GM13976 (cell line): Measurements from ENCODE around the gene SV2C.

Experiments used
- DNase-seq: peaks from one replicate; pipeline ENCODE4 v3.0.0; 2012; ENCODE audit warnings: low spot score
- in situ Hi-C: fragments of 300-500 bp; cut with MboI; formaldehyde crosslinking; loops from one replicate; pipeline ENCODE4 v1.12.0; 2022; ENCODE audit warnings: low sequenced_read_pairs, mixed read lengths, inconsistent platforms; ENCODE audit not compliant: unreplicated experiment
- TF ChIP-seq, protein P1 (sequence below): IDR thresholded peaks from 2 replicates; pipeline ENCODE4 v1.5.1; 2012; ENCODE audit warnings: borderline replicate concordance, mild to moderate bottlenecking; ENCODE audit not compliant: insufficient read depth; ENCODE audit errors: extremely low read depth, missing control alignments, control extremely low read depth

SV2C gene

DNA sequence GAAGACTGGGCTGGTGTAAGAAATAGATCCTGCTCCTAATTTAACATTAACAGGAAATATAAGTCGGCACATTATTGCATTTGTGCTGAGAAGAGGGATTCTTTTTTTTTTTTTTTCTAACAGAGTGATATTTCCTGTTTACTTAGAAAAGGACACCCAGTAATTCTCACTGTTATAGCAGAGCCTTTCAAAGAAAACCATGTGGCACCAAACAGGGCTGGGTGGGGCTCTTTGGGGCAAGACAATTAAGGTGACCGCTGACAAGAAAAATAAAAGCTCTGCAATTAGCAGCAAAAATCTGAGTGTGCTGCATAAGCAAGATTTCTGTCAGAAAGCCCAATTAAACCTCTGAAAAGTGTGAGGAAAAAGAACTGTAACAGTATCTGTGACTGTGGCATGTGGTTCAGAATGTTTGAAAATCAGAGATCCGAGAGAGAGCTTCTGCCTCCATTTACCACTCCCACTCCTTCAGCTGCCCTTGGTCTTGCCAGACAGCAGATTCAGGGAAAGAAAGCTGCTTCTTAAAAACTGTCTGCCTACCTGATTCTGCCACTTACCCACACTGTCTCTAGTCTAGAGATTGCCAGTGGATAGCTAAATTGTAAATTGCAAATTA lies 242.8 kb downstream of the SV2C start:
- TF ChIP-seq, protein P1, sequence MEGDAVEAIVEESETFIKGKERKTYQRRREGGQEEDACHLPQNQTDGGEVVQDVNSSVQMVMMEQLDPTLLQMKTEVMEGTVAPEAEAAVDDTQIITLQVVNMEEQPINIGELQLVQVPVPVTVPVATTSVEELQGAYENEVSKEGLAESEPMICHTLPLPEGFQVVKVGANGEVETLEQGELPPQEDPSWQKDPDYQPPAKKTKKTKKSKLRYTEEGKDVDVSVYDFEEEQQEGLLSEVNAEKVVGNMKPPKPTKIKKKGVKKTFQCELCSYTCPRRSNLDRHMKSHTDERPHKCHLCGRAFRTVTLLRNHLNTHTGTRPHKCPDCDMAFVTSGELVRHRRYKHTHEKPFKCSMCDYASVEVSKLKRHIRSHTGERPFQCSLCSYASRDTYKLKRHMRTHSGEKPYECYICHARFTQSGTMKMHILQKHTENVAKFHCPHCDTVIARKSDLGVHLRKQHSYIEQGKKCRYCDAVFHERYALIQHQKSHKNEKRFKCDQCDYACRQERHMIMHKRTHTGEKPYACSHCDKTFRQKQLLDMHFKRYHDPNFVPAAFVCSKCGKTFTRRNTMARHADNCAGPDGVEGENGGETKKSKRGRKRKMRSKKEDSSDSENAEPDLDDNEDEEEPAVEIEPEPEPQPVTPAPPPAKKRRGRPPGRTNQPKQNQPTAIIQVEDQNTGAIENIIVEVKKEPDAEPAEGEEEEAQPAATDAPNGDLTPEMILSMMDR, result no peak
- in situ Hi-C loops, result no loop called here
- no peak for DNase-seq

DNA sequence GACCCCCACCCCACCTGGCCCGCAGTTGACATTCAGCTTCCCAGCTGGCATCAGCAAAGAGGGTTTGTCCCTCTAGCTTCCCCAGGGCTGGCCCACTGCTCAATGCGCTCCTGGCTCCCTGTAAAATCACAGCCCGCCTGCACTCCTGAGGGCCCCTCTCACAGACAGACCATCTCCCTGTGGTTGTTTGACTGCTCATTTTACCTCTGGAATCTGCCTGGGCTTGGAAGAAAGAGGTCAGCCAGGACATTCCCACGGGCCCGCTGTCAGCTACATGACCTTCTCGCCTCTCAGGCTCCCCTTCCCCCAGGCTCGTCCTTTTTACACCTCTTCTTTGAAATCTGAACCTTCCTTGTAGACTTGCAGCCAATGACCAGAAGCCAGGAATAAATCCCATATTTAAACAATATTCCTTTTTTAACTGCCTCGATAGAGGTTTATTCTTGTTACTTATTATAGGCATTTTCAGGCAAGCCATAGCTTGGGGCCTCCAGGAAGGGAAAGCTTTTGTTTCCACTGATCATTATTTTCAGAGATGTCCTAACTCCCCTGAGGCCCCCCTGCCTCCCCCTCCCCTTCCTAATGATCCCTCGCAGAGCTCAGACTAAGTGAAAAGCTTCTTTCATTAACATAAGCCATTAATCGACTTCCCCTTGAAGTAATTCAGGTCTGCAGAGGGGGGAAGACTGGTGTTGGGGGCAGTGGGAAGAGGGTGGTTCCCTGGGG lies 243.6 kb downstream of the SV2C start:
- TF ChIP-seq, protein P1, result no peak
- DNase-seq, result no peak
- in situ Hi-C loops, result no loop called here

DNA sequence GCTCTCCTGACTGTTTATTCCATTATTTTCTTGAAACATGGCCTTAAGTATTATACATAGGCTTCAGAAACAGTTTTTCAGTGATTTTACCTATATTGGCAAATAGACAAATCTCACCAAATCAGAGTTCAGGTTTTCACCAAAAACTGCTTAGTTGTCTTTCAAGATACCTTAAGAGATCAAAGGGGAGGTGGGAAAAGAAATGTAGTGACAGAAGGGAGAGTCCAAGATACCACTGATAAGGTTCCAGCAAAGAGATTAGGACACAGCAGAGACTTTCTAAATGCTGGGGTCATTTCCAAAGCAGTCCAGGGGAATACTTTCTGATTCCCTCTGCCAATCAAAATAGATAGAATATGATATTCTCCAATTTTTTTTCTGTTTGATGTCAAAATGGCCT lies 246.2 kb downstream of the SV2C start:
- TF ChIP-seq, protein P1, result no peak
- DNase-seq, result no peak
- in situ Hi-C loops, result no loop called here

DNA sequence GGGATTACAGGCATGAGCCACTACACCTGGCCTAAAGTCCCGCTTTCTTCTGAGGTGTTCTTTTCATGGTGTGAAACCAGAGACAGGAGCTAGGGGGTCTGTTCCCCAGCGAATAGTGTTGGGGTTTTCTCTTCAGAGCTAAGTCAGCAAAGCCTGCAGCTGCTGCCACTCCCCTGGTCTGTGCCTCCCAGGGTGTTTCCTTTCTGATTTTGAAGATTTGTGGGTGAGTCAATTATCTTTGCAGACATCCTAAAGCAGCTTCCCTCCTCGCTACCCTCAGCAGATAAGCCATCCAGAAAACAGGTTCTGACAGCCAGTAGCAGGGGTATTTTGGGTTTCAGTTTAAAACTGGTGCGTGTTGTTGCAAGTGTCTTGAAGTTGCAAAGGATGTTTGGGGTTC lies 247.9 kb downstream of the SV2C start:
- TF ChIP-seq, protein P1, result no peak
- in situ Hi-C loops, result no loop called here
- DNase-seq, result no peak

DNA sequence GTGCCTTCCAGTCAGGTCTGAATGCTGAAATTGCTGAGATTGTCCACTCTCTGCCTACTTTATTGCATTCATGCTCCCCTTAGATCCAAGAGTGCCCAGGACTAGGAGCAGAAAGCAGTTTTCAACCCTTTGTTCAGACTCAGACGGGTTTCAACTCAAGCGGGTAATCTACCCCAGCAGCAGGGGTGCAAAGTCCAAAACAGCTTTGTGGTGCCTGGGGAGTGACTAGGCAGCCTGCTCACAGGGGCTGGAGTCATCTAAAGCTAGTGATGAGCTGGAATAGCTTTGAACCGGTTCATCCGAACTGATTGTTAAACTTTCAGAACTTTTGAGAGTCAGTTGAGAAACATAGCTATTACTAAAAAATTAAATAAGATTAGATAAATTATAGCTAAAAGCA lies 248.9 kb downstream of the SV2C start:
- TF ChIP-seq, protein P1, result no peak
- DNase-seq, result no peak
- in situ Hi-C loops, result no loop called here

DNA sequence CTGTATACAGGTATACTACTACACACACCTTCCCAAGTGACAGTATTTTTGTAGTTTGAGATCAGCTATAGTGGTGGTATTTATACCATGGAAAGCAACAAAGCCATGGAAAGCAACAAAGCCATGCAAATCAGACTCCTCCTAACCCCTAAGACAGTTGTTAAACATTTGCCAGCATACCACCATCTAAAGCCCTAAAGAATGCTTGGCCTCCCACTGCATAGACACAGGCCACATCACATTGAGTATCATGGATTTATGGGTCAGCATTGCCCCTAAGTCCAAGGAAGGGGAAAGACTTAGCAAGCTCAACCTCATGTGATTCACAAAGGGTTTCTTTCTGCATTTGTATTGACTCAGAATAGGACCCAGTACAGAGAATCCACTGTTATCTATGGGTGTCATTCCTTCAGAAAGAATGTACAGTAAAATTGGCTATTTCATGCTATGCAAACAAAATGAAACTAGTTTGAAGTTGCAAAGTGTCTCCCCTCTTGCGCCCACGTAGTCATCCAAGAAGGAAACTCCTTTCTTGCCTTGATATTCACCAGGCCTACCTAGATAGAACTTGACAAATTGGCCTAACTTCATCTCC lies 249.5 kb downstream of the SV2C start:
- in situ Hi-C loops, result no loop called here
- TF ChIP-seq, protein P1, result no peak
- DNase-seq, result no peak

DNA sequence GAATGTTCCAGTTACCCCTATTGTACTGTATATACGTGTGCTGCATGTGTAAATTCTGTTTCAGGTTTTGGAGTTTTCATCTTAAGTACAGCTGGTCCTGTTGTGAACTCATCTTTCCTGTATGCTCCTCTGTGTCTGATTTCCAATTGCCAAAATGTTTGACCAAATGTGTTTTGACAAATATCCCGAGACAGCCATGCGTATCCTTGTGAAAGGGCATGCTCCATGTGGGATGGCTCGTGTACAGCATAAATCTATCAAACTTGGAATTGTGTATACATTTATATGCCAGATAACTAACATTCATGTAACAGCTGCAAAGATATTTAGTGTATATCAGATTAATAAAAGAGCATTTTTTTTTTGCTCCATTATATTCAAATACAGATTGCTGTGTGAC lies 250.4 kb downstream of the SV2C start:
- DNase-seq, result no peak
- in situ Hi-C loops, result no loop called here
- TF ChIP-seq, protein P1, result no peak
